ENCODE measurements around the gene ANKRD44. TPM values are rescaled to one million over a fixed set of nuclear protein-coding genes. Genes with fewer than 3 reads are reported as not detected.

ANKRD44 gene
- total RNA-seq, 1 donor from 2014 or later = 3.4 TPM

GRCh38 chr2:197264332-197264731, 46.2 kb downstream of the ANKRD44 start:
- peaks cover 4% of the 10 kb centered on the region for H3K4me1 Mint-ChIP-seq
- TF ChIP-seq EZH2phosphoT487 (IDR thresholded peaks at IDR 0.05) = no peak

GRCh38 chr2:197263077-197263476, 47.5 kb downstream of the ANKRD44 start:
- Mint-ChIP-seq H3K4me1 (no peaks in the 10 kb centered on the region), H3K4me3 (no peak overlapping the region), H3K27me3 (ENCODE audit: insufficient read depth, low read depth) (peaks cover 2% of the 10 kb centered on the region), H3K9me3 (no peaks in the 10 kb centered on the region), H3K36me3 (no peaks in the 10 kb centered on the region), H3K27ac (no peak overlapping the region)
- no peak overlapping the region for H3K9ac ChIP-seq
- no peaks in the 10 kb centered on the region for H4K20me1 ChIP-seq (ENCODE audit: low read depth)
- no peaks in the 10 kb centered on the region for H3K4me1 ChIP-seq
- TF ChIP-seq EZH2phosphoT487 (IDR thresholded peaks at IDR 0.05) (no peak), CTCF (IDR thresholded peaks at IDR 0.05) (no peak), EZH2 (IDR thresholded peaks at IDR 0.05) (no peak)
- H3K4me3 ChIP-seq = no peak overlapping the region
- no peaks in the 10 kb centered on the region for H3K36me3 ChIP-seq
- H3K9me3 ChIP-seq (ENCODE audit: low read depth) = no peaks in the 10 kb centered on the region
- no peaks in the 10 kb centered on the region for H3K79me2 ChIP-seq (ENCODE audit: low read depth)
- H3K27me3 ChIP-seq = no peaks in the 10 kb centered on the region
- H3F3A ChIP-seq (ENCODE audit: low read depth) = no peaks in the 10 kb centered on the region
- no peak overlapping the region for H3K27ac ChIP-seq
- H3K4me2 ChIP-seq = no peak overlapping the region
- no peak for DNase-seq (ENCODE audit: low spot score)
- no peak overlapping the region for H2AFZ ChIP-seq (replicated peaks)

More at GRCh38 chr2:197264332-197264731, 46.2 kb downstream of the ANKRD44 start:
- no peak overlapping the region for H3K4me3 ChIP-seq
- no peaks in the 10 kb centered on the region for H3K27me3 ChIP-seq
- no peaks in the 10 kb centered on the region for H3K9me3 ChIP-seq (ENCODE audit: low read depth)
- no peaks in the 10 kb centered on the region for H3F3A ChIP-seq (ENCODE audit: low read depth)
- no peak overlapping the region for H3K4me2 ChIP-seq
- H3K27ac Mint-ChIP-seq = no peak overlapping the region
- no peaks in the 10 kb centered on the region for H3K36me3 Mint-ChIP-seq
- no peaks in the 10 kb centered on the region for H3K9me3 Mint-ChIP-seq
- H4K20me1 ChIP-seq (ENCODE audit: low read depth) = no peaks in the 10 kb centered on the region
- no peak overlapping the region for H3K27ac ChIP-seq
- H3K4me1 ChIP-seq = no peaks in the 10 kb centered on the region
- H3K9ac ChIP-seq = no peak overlapping the region
- DNase-seq (ENCODE audit: low spot score) = no peak
- H3K79me2 ChIP-seq (ENCODE audit: low read depth) = no peaks in the 10 kb centered on the region
- no peak overlapping the region for H3K4me3 Mint-ChIP-seq
- peaks cover 2% of the 10 kb centered on the region for H3K27me3 Mint-ChIP-seq (ENCODE audit: insufficient read depth, low read depth)
- no peaks in the 10 kb centered on the region for H3K36me3 ChIP-seq
- H2AFZ ChIP-seq (replicated peaks) = no peak overlapping the region

- H3K9ac ChIP-seq = no peak overlapping the region
Measured at GRCh38 chr2:197261808-197262226, 48.8 kb downstream of the ANKRD44 start.

More at GRCh38 chr2:197261808-197262226, 48.8 kb downstream of the ANKRD44 start:
- no peak overlapping the region for H3K27ac Mint-ChIP-seq
- Histone ChIP-seq H3K79me2 (ENCODE audit: low read depth) (no peaks in the 10 kb centered on the region), H2AFZ (replicated peaks) (no peak overlapping the region), H3K4me1 (peaks cover 5% of the 10 kb centered on the region), H3K27me3 (no peaks in the 10 kb centered on the region), H3F3A (ENCODE audit: low read depth) (no peaks in the 10 kb centered on the region), H3K4me3 (no peak overlapping the region), H3K27ac (no peak overlapping the region), H3K4me2 (no peak overlapping the region), H3K9me3 (ENCODE audit: low read depth) (no peaks in the 10 kb centered on the region), H3K36me3 (no peaks in the 10 kb centered on the region), H4K20me1 (ENCODE audit: low read depth) (no peaks in the 10 kb centered on the region)
- H3K36me3 Mint-ChIP-seq = no peaks in the 10 kb centered on the region
- peaks cover 2% of the 10 kb centered on the region for H3K27me3 Mint-ChIP-seq (ENCODE audit: insufficient read depth, low read depth)
- peaks cover 3% of the 10 kb centered on the region for H3K4me1 Mint-ChIP-seq
- TF ChIP-seq CTCF (IDR thresholded peaks at IDR 0.05) = no peak
- DNase-seq (ENCODE audit: low spot score) = no peak
- H3K4me3 Mint-ChIP-seq = no peak overlapping the region
- no peaks in the 10 kb centered on the region for H3K9me3 Mint-ChIP-seq
